Measurements from ENCODE around the gene TPI1. TPM values are rescaled to one million over a fixed set of nuclear protein-coding genes. Genes with fewer than 3 reads are reported as not detected.

TPI1 gene
- total RNA-seq, 2 experiments from 2014 or later: 1,086 to 1,277 TPM

GRCh38 chr12:6831450-6831995, 35.8 kb upstream of the TPI1 start:
- H3K27me3 Mint-ChIP-seq: peaks cover 49% of the 10 kb centered on the region
- no peak overlapping the region for H3K4me3 Mint-ChIP-seq
- DNase-seq (no peak), ATAC-seq (no peak)
- no peak overlapping the region for H3K27ac Mint-ChIP-seq
- no peaks in the 10 kb centered on the region for H3K9me3 Mint-ChIP-seq (ENCODE audit: low read depth)
- CTCF ChIA-PET: interaction anchor here (1.7 to 6.6 kb wide), 6 partner anchors 10 to 85 kb away, joined by 4 to 60 read pairs (median 21); partner anchors contain the start of genes CDCA3, GPR162, MLF2 and TPI1
- H3K4me1 Mint-ChIP-seq: peaks cover 19% of the 10 kb centered on the region
- no peaks in the 10 kb centered on the region for H3K36me3 Mint-ChIP-seq

GRCh38 chr12:6832125-6832524, 35.2 kb upstream of the TPI1 start:
- DNase-seq: no peak
- Mint-ChIP-seq H3K27ac (no peak overlapping the region), H3K36me3 (no peaks in the 10 kb centered on the region), H3K27me3 (peaks cover 43% of the 10 kb centered on the region), H3K4me1 (peaks cover 19% of the 10 kb centered on the region), H3K9me3 (ENCODE audit: low read depth) (no peaks in the 10 kb centered on the region), H3K4me3 (no peak overlapping the region)
- no peak for ATAC-seq
- CTCF ChIA-PET: interaction anchor here (0.8 to 6.6 kb wide), 8 partner anchors 11 to 162 kb away, joined by 3 to 60 read pairs (median 8); partner anchors contain the start of genes CDCA3, GPR162, MLF2 and TPI1

- CTCF ChIA-PET: interaction anchor here (0.8 to 7.9 kb wide), 13 partner anchors 7 to 295 kb away, joined by 3 to 61 read pairs (median 6); partner anchors contain the start of genes CDCA3, GPR162, MLF2 and P3H3
- Mint-ChIP-seq H3K27ac (no peak overlapping the region), H3K36me3 (no peaks in the 10 kb centered on the region), H3K27me3 (peaks cover 34% of the 10 kb centered on the region), H3K4me1 (peaks cover 12% of the 10 kb centered on the region), H3K4me3 (no peak overlapping the region), H3K9me3 (ENCODE audit: low read depth) (no peaks in the 10 kb centered on the region)
- no peak for ATAC-seq
- DNase-seq: no peak
Observed at GRCh38 chr12:6833189-6833890, 34.0 kb upstream of the TPI1 start.

GRCh38 chr12:6834254-6834653, 33.1 kb upstream of the TPI1 start:
- ATAC-seq (peak; percentile 31), DNase-seq (no peak)
- peaks cover 29% of the 10 kb centered on the region for H3K27me3 Mint-ChIP-seq
- no peaks in the 10 kb centered on the region for H3K9me3 Mint-ChIP-seq (ENCODE audit: low read depth)
- peaks cover 8% of the 10 kb centered on the region for H3K4me1 Mint-ChIP-seq
- H3K4me3 Mint-ChIP-seq: no peak overlapping the region
- CTCF ChIA-PET: interaction anchor here (0.5 to 7.9 kb wide), 18 partner anchors 8 to 296 kb away, joined by 3 to 61 read pairs (median 6); partner anchors contain the start of genes CDCA3, GPR162, MLF2 and P3H3
- no peak overlapping the region for H3K27ac Mint-ChIP-seq
- no peaks in the 10 kb centered on the region for H3K36me3 Mint-ChIP-seq

GRCh38 chr12:6834873-6835272, 32.5 kb upstream of the TPI1 start:
- CTCF ChIA-PET: interaction anchor here (0.7 to 7.9 kb wide), 16 partner anchors 9 to 126 kb away, joined by 3 to 61 read pairs (median 6); partner anchors contain the start of genes CDCA3, GPR162, MLF2 and P3H3
- Mint-ChIP-seq H3K4me1 (peaks cover 5% of the 10 kb centered on the region), H3K27ac (no peak overlapping the region), H3K36me3 (no peaks in the 10 kb centered on the region), H3K27me3 (peaks cover 23% of the 10 kb centered on the region), H3K4me3 (no peak overlapping the region), H3K9me3 (ENCODE audit: low read depth) (no peaks in the 10 kb centered on the region)
- ATAC-seq (no peak), DNase-seq (no peak)

- CTCF ChIA-PET: interaction anchor here (0.7 to 7.9 kb wide), 8 partner anchors 11 to 283 kb away, joined by 3 to 61 read pairs (median 8); partner anchors contain the start of genes CDCA3, MLF2, P3H3 and TPI1
- Mint-ChIP-seq H3K27ac (no peak overlapping the region), H3K27me3 (peaks cover 4% of the 10 kb centered on the region), H3K36me3 (no peaks in the 10 kb centered on the region), H3K4me3 (no peak overlapping the region), H3K9me3 (ENCODE audit: low read depth) (no peaks in the 10 kb centered on the region), H3K4me1 (peaks cover 5% of the 10 kb centered on the region)
- no peak for ATAC-seq
- no peak for DNase-seq
Observed at GRCh38 chr12:6836851-6837250, 30.5 kb upstream of the TPI1 start.

- H3K4me1 Mint-ChIP-seq: peaks cover 5% of the 10 kb centered on the region
- ATAC-seq (no peak), DNase-seq (no peak)
- CTCF ChIA-PET: interaction anchor here (1.3 to 7.9 kb wide), 5 partner anchors 11 to 284 kb away, joined by 4 to 61 read pairs (median 30); partner anchors contain the start of genes CDCA3, MLF2, P3H3 and TPI1
- no peak overlapping the region for H3K4me3 Mint-ChIP-seq
- H3K27me3 Mint-ChIP-seq: no peaks in the 10 kb centered on the region
- H3K9me3 Mint-ChIP-seq (ENCODE audit: low read depth): no peaks in the 10 kb centered on the region
- H3K27ac Mint-ChIP-seq: no peak overlapping the region
- H3K36me3 Mint-ChIP-seq: no peaks in the 10 kb centered on the region
Observed at GRCh38 chr12:6837370-6838060, 29.8 kb upstream of the TPI1 start.

- Mint-ChIP-seq H3K36me3 (no peaks in the 10 kb centered on the region), H3K4me1 (peaks cover 5% of the 10 kb centered on the region), H3K27me3 (no peaks in the 10 kb centered on the region), H3K9me3 (ENCODE audit: low read depth) (no peaks in the 10 kb centered on the region), H3K27ac (no peak overlapping the region), H3K4me3 (no peak overlapping the region)
- ATAC-seq (no peak), DNase-seq (no peak)
- CTCF ChIA-PET: interaction anchor here (0.5 to 7.9 kb wide), 4 partner anchors 13 to 85 kb away, joined by 3 to 61 read pairs (median 10); partner anchors contain the start of genes MLF2, P3H3 and USP5
Observed at GRCh38 chr12:6838854-6839253, 28.5 kb upstream of the TPI1 start.

- Mint-ChIP-seq H3K27me3 (no peaks in the 10 kb centered on the region), H3K4me1 (peaks cover 3% of the 10 kb centered on the region), H3K9me3 (ENCODE audit: low read depth) (no peaks in the 10 kb centered on the region), H3K27ac (no peak overlapping the region), H3K4me3 (no peak overlapping the region), H3K36me3 (no peaks in the 10 kb centered on the region)
- DNase-seq (no peak), ATAC-seq (no peak)
- CTCF ChIA-PET: interaction anchor here (0.8 to 7.9 kb wide), 4 partner anchors 9 to 86 kb away, joined by 3 to 61 read pairs (median 10); partner anchors contain the start of genes MLF2, P3H3 and USP5
Observed at GRCh38 chr12:6839482-6840201, 27.7 kb upstream of the TPI1 start.

GRCh38 chr12:6840330-6840729, 27.0 kb upstream of the TPI1 start:
- no peak overlapping the region for H3K4me3 Mint-ChIP-seq
- ATAC-seq: no peak
- DNase-seq: no peak
- CTCF ChIA-PET: interaction anchor here (0.8 to 7.9 kb wide), 4 partner anchors 8 to 87 kb away, joined by 3 to 61 read pairs (median 10); partner anchors contain the start of genes MLF2, P3H3 and USP5
- H3K4me1 Mint-ChIP-seq: peaks cover 3% of the 10 kb centered on the region
- H3K27me3 Mint-ChIP-seq: no peaks in the 10 kb centered on the region
- H3K9me3 Mint-ChIP-seq (ENCODE audit: low read depth): no peaks in the 10 kb centered on the region
- peaks cover 1% of the 10 kb centered on the region for H3K36me3 Mint-ChIP-seq
- H3K27ac Mint-ChIP-seq: no peak overlapping the region

- ATAC-seq (no peak), DNase-seq (no peak)
- CTCF ChIA-PET: interaction anchor here (2.0 to 7.9 kb wide), 3 partner anchors 11 to 88 kb away, joined by 6 to 61 read pairs (median 13); partner anchors contain the start of genes MLF2, P3H3 and USP5
- peaks cover 3% of the 10 kb centered on the region for H3K36me3 Mint-ChIP-seq
- no peak within 1 kb of the TSS for H3K4me3 Mint-ChIP-seq
- no peaks in the 10 kb centered on the region for H3K27me3 Mint-ChIP-seq
- H3K9me3 Mint-ChIP-seq (ENCODE audit: low read depth): no peaks in the 10 kb centered on the region
- H3K4me1 Mint-ChIP-seq: no peaks in the 10 kb centered on the region
- H3K27ac Mint-ChIP-seq: no peak within 1 kb of the TSS
Observed at GRCh38 chr12:6840761-6841515, 26.4 kb upstream of the TPI1 start, which contains the start of gene GNB3. Gene GNB3, plus strand, starts transcription at chr12:6840925. Its CDS starts 363 bp downstream, at chr12:6841288.

- no peaks in the 10 kb centered on the region for H3K9me3 Mint-ChIP-seq (ENCODE audit: low read depth)
- ATAC-seq (no peak), DNase-seq (no peak)
- CTCF ChIA-PET: interaction anchor here (1.1 to 4.5 kb wide), 3 partner anchors 8 to 89 kb away, joined by 6 to 25 read pairs (median 8); partner anchors contain the start of genes MLF2 and P3H3
- no peak overlapping the region for H3K4me3 Mint-ChIP-seq
- no peaks in the 10 kb centered on the region for H3K27me3 Mint-ChIP-seq
- no peaks in the 10 kb centered on the region for H3K4me1 Mint-ChIP-seq
- no peak overlapping the region for H3K27ac Mint-ChIP-seq
- peaks cover 7% of the 10 kb centered on the region for H3K36me3 Mint-ChIP-seq
Observed at GRCh38 chr12:6842075-6842474, 25.3 kb upstream of the TPI1 start.
